GM12875 (cell line): ENCODE measurements around the gene HCAR1.
"Not testable (repeated sequence)": the region's sequence is repeated elsewhere in the genome, so short reads cannot be mapped to it uniquely, and the experiment has no call there.

ENCODE experiments used
- H3K4me3 ChIP-seq: one replicate; pipeline ENCODE4 v1.5.1; 2011; ENCODE audit warnings: low read depth, low read length, control low read depth
- CTCF ChIP-seq: IDR thresholded peaks from 2 replicates; pipeline ENCODE4 v1.5.1; 2011; ENCODE audit warnings: low read depth, mild to moderate bottlenecking, control low read depth, inconsistent platforms, low read length, moderate library complexity, borderline replicate concordance; ENCODE audit not compliant: insufficient read depth

Gene HCAR1

GRCh38 chr12:122730215-122731014 lies at the start of gene HCAR1:
TSS of gene HCAR1 (minus strand) at chr12:122730844. CDS start at chr12:122730339, 505 bp downstream.
- H3K4me3 ChIP-seq: no peak within 1 kb of the TSS
- TF ChIP-seq CTCF: no peak

- no peak for TF ChIP-seq CTCF
- H3K4me3 ChIP-seq: no peak overlapping the region
Observed at GRCh38 chr12:122757568-122757967, 26.9 kb upstream of the HCAR1 start.

- no peak overlapping the region for H3K4me3 ChIP-seq
- TF ChIP-seq CTCF: no peak
Observed at GRCh38 chr12:122754790-122755189, 24.1 kb upstream of the HCAR1 start.

- peak overlapping the region; percentile 69 for H3K4me3 ChIP-seq
- TF ChIP-seq CTCF: no peak
Observed at GRCh38 chr12:122753319-122753650, 22.6 kb upstream of the HCAR1 start.

- peak; percentile 94 for TF ChIP-seq CTCF
Observed at GRCh38 chr12:122752464-122753318, 22.0 kb upstream of the HCAR1 start, which contains the start of gene DENR. TSS of gene DENR (plus strand) at chr12:122752824. CDS start at chr12:122753702, 878 bp downstream.

GRCh38 chr12:122750781-122751515 lies 20.3 kb upstream of the HCAR1 start:
- not testable (repeated sequence) for H3K4me3 ChIP-seq

More at GRCh38 chr12:122752464-122753318, 22.0 kb upstream of the HCAR1 start, which contains the start of gene DENR:
- peak within 1 kb of the TSS; percentile 69 for H3K4me3 ChIP-seq
